ENCODE results near the gene BCR.

Gene BCR

GRCh38 chr22:23229646-23230045 is 49.3 kb downstream of the BCR start:
- no peak for DNase-seq (ENCODE audit: low read depth)
- no peak overlapping the region for H3K4me3 ChIP-seq (ENCODE audit: low read depth, low read length)
- no peak for TF ChIP-seq CTCF (IDR thresholded peaks at IDR 0.05; ENCODE audit: low read depth, low read length)
- TF ChIP-seq POLR2A (IDR thresholded peaks at IDR 0.05; ENCODE audit: extremely low read depth, insufficient read length) = no peak
- TF ChIP-seq MAX (IDR thresholded peaks at IDR 0.05; ENCODE audit: low read depth, low read length) = no peak
- no peak for TF ChIP-seq MYC (IDR thresholded peaks at IDR 0.05; ENCODE audit: low read depth, low read length)

- no peak overlapping the region for H3K4me3 ChIP-seq (ENCODE audit: low read depth, low read length)
- TF ChIP-seq CTCF (IDR thresholded peaks at IDR 0.05; ENCODE audit: low read depth, low read length) = no peak
- TF ChIP-seq POLR2A (IDR thresholded peaks at IDR 0.05; ENCODE audit: extremely low read depth, insufficient read length) = no peak
- no peak for TF ChIP-seq MAX (IDR thresholded peaks at IDR 0.05; ENCODE audit: low read depth, low read length)
- no peak for TF ChIP-seq MYC (IDR thresholded peaks at IDR 0.05; ENCODE audit: low read depth, low read length)
- no peak for DNase-seq (ENCODE audit: low read depth)
Observed at GRCh38 chr22:23230348-23231068, 50.2 kb downstream of the BCR start.

- TF ChIP-seq MAX (IDR thresholded peaks at IDR 0.05; ENCODE audit: low read depth, low read length) (no peak), CTCF (IDR thresholded peaks at IDR 0.05; ENCODE audit: low read depth, low read length) (no peak), MYC (IDR thresholded peaks at IDR 0.05; ENCODE audit: low read depth, low read length) (no peak), POLR2A (IDR thresholded peaks at IDR 0.05; ENCODE audit: extremely low read depth, insufficient read length) (no peak)
- DNase-seq (ENCODE audit: low read depth) = no peak
- H3K4me3 ChIP-seq (ENCODE audit: low read depth, low read length) = no peak overlapping the region
Observed at GRCh38 chr22:23231471-23232093, 51.3 kb downstream of the BCR start.

GRCh38 chr22:23232094-23232905 is 52.0 kb downstream of the BCR start:
- no peak for DNase-seq (ENCODE audit: low read depth)
- no peak overlapping the region for H3K4me3 ChIP-seq (ENCODE audit: low read depth, low read length)
- no peak for TF ChIP-seq POLR2A (IDR thresholded peaks at IDR 0.05; ENCODE audit: extremely low read depth, insufficient read length)
- TF ChIP-seq MAX (IDR thresholded peaks at IDR 0.05; ENCODE audit: low read depth, low read length) = no peak
- no peak for TF ChIP-seq MYC (IDR thresholded peaks at IDR 0.05; ENCODE audit: low read depth, low read length)
- TF ChIP-seq CTCF (IDR thresholded peaks at IDR 0.05; ENCODE audit: low read depth, low read length) = no peak

- DNase-seq (ENCODE audit: low read depth) = no peak
- H3K4me3 ChIP-seq (ENCODE audit: low read depth, low read length) = no peak overlapping the region
- no peak for TF ChIP-seq MYC (IDR thresholded peaks at IDR 0.05; ENCODE audit: low read depth, low read length)
- TF ChIP-seq MAX (IDR thresholded peaks at IDR 0.05; ENCODE audit: low read depth, low read length) = no peak
- no peak for TF ChIP-seq POLR2A (IDR thresholded peaks at IDR 0.05; ENCODE audit: extremely low read depth, insufficient read length)
- no peak for TF ChIP-seq CTCF (IDR thresholded peaks at IDR 0.05; ENCODE audit: low read depth, low read length)
Observed at GRCh38 chr22:23233084-23233531, 52.8 kb downstream of the BCR start.

All from NB4 (cell line).